K562 (cell line): ENCODE results near the gene MBD4. TPM values are rescaled to one million over a fixed set of nuclear protein-coding genes. Genes with fewer than 3 reads are reported as not detected.
A peak's percentile ranks its signal among the peaks of the same experiment; 100 is the strongest.

Source experiments
- CHD1 ChIP-seq: fragments of 200-600 bp; sonication (generic); IDR thresholded peaks from one replicate; pipeline ENCODE4 v1.6.1; 2012; ENCODE audit warnings: mild to moderate bottlenecking, moderate library complexity, low read length, inconsistent platforms
- CXXC5 ChIP-seq: fragments of 250-450 bp; sonication (Bioruptor Pico); IDR thresholded peaks from 2 replicates; pipeline ENCODE4 v1.8.0; 2022; ENCODE audit warnings: inconsistent platforms, mild to moderate bottlenecking, moderate library complexity
- FOXJ2 ChIP-seq: fragments of 200-800 bp; sonication (Bioruptor generic); IDR thresholded peaks from 2 replicates; pipeline ENCODE4 v1.6.1; 2016; ENCODE audit warnings: missing genetic modification characterization, missing compliant biosample characterization
- GMEB1 ChIP-seq: fragments of 250-450 bp; sonication (Bioruptor Pico); IDR thresholded peaks from 2 replicates; pipeline ENCODE4 v1.4.0; 2020; ENCODE audit warnings: mild to moderate bottlenecking
- IRF1 ChIP-seq: sonication (generic); formaldehyde crosslinking; IDR thresholded peaks from 2 replicates; pipeline ENCODE4 v1.8.0; 2022; ENCODE audit warnings: missing genetic modification reagents, mild to moderate bottlenecking, borderline replicate concordance
- L3MBTL2 ChIP-seq: fragments of 450-650 bp; IDR thresholded peaks from 2 replicates; pipeline ENCODE4 v1.6.1; 2016; ENCODE audit warnings: mild to moderate bottlenecking, moderate library complexity
- LEF1 ChIP-seq: fragments of 450-650 bp; IDR thresholded peaks from 2 replicates; pipeline ENCODE4 v1.6.1; 2016; ENCODE audit warnings: mild to moderate bottlenecking
- NCOA6 ChIP-seq: fragments of 450-650 bp; IDR thresholded peaks from 2 replicates; pipeline ENCODE4 v1.6.1; 2017; ENCODE audit warnings: mild to moderate bottlenecking
- NFIC ChIP-seq: fragments of 450-650 bp; IDR thresholded peaks from 2 replicates; pipeline ENCODE4 v1.6.1; 2017; ENCODE audit warnings: mild to moderate bottlenecking, inconsistent platforms
- POLR2AphosphoS5 ChIP-seq: IDR thresholded peaks from 2 replicates; pipeline ENCODE4 v1.6.1; 2011; ENCODE audit warnings: mild to moderate bottlenecking, low read depth, low read length, moderate library complexity; ENCODE audit not compliant: control insufficient read depth, insufficient read depth
- RBM22 ChIP-seq: fragments of 200-400 bp; formaldehyde crosslinking; IDR thresholded peaks from 2 replicates; pipeline ENCODE4 v1.6.1; 2018; ENCODE audit warnings: low read length, low read depth; ENCODE audit not compliant: poor library complexity, severe bottlenecking
- RBM25 ChIP-seq: fragments of 200-400 bp; formaldehyde crosslinking; IDR thresholded peaks from 2 replicates; pipeline ENCODE4 v1.6.1; 2018; ENCODE audit warnings: low read length, low read depth, moderate library complexity; ENCODE audit not compliant: severe bottlenecking
- RREB1 ChIP-seq: fragments of 250-450 bp; sonication (Bioruptor Pico); IDR thresholded peaks from 2 replicates; pipeline ENCODE4 v1.4.0; 2020
- SAFB ChIP-seq: fragments of 200-400 bp; formaldehyde crosslinking; IDR thresholded peaks from 2 replicates; pipeline ENCODE4 v1.6.1; 2017; ENCODE audit warnings: low read depth, low read length, borderline replicate concordance
- SMAD3 ChIP-seq: fragments of 450-650 bp; formaldehyde crosslinking; conservative IDR thresholded peaks from 2 replicates; pipeline ENCODE4 v1.4.0; 2020; ENCODE audit warnings: mild to moderate bottlenecking
- SOX6 ChIP-seq: fragments of 450-650 bp; IDR thresholded peaks from 2 replicates; pipeline ENCODE4 v1.6.1; 2014; ENCODE audit warnings: mild to moderate bottlenecking
- TEAD4 ChIP-seq, 2 experiments: sonication (generic) in 1 of 2; formaldehyde crosslinking in 1 of 2; IDR thresholded peaks; 2 replicates each; pipeline versions ENCODE4 v1.6.1 to v1.8.0; 2012 to 2022; ENCODE audit warnings: borderline replicate concordance in 1 of 2, inconsistent platforms in 1 of 2, low read length in 1 of 2, mild to moderate bottlenecking in 1 of 2, missing genetic modification reagents in 1 of 2
- TFAP4 ChIP-seq: sonication (generic); formaldehyde crosslinking; IDR thresholded peaks from 2 replicates; pipeline ENCODE4 v1.8.0; 2022; ENCODE audit warnings: missing genetic modification reagents, mild to moderate bottlenecking, moderate library complexity, borderline replicate concordance
- polyA plus RNA-seq, 8 experiments: library from polyadenylated mRNA; depleted of rRNA in 4 of 8; stranded (reverse) in 5 of 8; unstranded in 3 of 8; fragments of >200 nt; fragmentation: Nextera tagmentation in 2 of 8; fragmentation: Illumina TruSeq in 1 of 8; extraction: Ambion mirVana in 2 of 8; extraction: Trizol in 1 of 8; gene quantifications; 2 replicates each; pipeline versions ENCODE4 v1.2.1 to v1.2.3, GENCODE V29; 2011 to 2014; ENCODE audit warnings: inconsistent platforms in 1 of 8, missing spikeins in 1 of 8
- total RNA-seq, 7 experiments: library from RNA; depleted of rRNA in 6 of 7; stranded (reverse); fragments of >200 nt in 6 of 7; fragmentation: Illumina TruSeq in 2 of 7; extraction: Trizol in 2 of 7; gene quantifications; 2 replicates each; pipeline versions ENCODE4 v1.2.1 to v1.2.3, GENCODE V29; 2011 to 2021; ENCODE audit warnings: low replicate concordance in 1 of 7

MBD4 gene
- total and polyA plus RNA-seq, 9 of the 15 experiments (the other 6 are each of a cell fraction or from before 2014, with no cell fraction given), result 13.3 to 63.9 (median 39.0) TPM

GRCh38 chr3:129439817-129440617, at the start of gene MBD4, which contains the start of gene IFT122 (continued):
- 0 out of 2 replicates have a peak, but pooled peaks have one; percentile 34 for TF ChIP-seq GMEB1 (CRISPR knock-in tag)
- no peak for TF ChIP-seq IRF1 (CRISPR knock-in tag)
- peak; percentile 14 for TF ChIP-seq RBM25
- TF ChIP-seq FOXJ2 (tag), result peak; percentile 87; the same call in 1 of the 2 replicates
- peak; percentile 80 for TF ChIP-seq CXXC5 (CRISPR knock-in tag)
- peak; percentile 33 for TF ChIP-seq NFIC
- TF ChIP-seq POLR2AphosphoS5, result peak; percentile 76
- peak; percentile 94 for TF ChIP-seq L3MBTL2
- no peak for TF ChIP-seq RREB1
- peak; percentile 72; the same call in 1 of the 2 replicates for TF ChIP-seq TFAP4 (CRISPR knock-in tag)
- peak; percentile 48 for TF ChIP-seq SOX6
- TF ChIP-seq SAFB, result peak; percentile 5; the same call in 1 of the 2 replicates
- TF ChIP-seq RBM22, result peak; percentile 86
- 0 out of 2 replicates have a peak, but pooled peaks have one; percentile 13 for TF ChIP-seq SMAD3 (CRISPR knock-in tag)
- TF ChIP-seq CHD1, result no peak
- peak; percentile 8; the same call in 1 of the 2 replicates for TF ChIP-seq TEAD4 (IDR thresholded peaks at IDR 0.05; ENCODE audit: low read length)
- no peak for TF ChIP-seq TEAD4 (CRISPR knock-in tag; IDR thresholded peaks at IDR 0.05; ENCODE audit: borderline replicate concordance)
- no peak for TF ChIP-seq NCOA6
- TF ChIP-seq LEF1, result no peak
